Left lobe of liver (tissue), 2 donors: Measurements from ENCODE around the gene OCA2. TPM values are rescaled to one million over a fixed set of nuclear protein-coding genes. Genes with fewer than 3 reads are reported as not detected.
A peak's percentile ranks its signal among the peaks of the same experiment; 100 is the strongest.
"Not testable (repeated sequence)": the region's sequence is repeated elsewhere in the genome, so short reads cannot be mapped to it uniquely, and the experiment has no call there.

Experiments
- ATAC-seq: fragments of 200-7000 bp; cut with Tn5 transposase; one replicate; pipeline ENCODE4 v1.9.1; 2020; ENCODE audit warnings: mild to moderate bottlenecking, moderate library complexity
- DNase-seq: peaks from one replicate; pipeline ENCODE4 v3.0.0-alpha.2; 2020; ENCODE audit warnings: low spot score
- total RNA-seq: library from RNA; stranded (reverse); gene quantifications from one replicate; pipeline ENCODE4 v1.2.1, GENCODE V29; 2021
- donor health status: DM: no; HTN: no; CAD: no; lungs with moderate emphysema.
- donor health status: DM: no; HTN: yes; CAD: no.

OCA2 gene
- total RNA-seq, 1 donor from 2014 or later, result 0.10 TPM

DNA sequence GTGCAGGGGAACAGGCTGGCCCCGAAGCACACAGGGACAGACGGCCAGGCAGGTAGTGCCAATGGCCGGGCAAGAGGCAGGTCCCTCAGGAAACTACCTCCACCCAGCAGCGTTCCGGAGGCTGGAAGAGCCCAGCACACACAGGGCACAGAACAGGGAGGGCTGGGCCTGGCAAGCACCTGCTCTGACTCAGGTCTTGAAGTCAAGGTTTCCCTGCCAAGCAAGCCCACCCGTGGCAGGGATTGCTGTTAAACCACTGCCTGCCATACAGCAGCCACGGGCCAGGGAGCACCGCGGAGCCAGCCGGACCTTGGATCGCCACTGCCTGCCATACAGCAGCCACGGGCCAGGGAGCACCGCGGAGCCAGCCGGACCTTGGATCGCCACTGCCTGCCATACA, 22.5 kb upstream of the OCA2 start:
- DNase-seq, ATAC-seq: not testable (repeated sequence)

- DNase-seq (no peak), ATAC-seq (no peak)
Measured at GRCh38 chr15:28120359-28120640, 21.2 kb upstream of the OCA2 start.

- DNase-seq (no peak), ATAC-seq (no peak)
Measured at GRCh38 chr15:28118531-28118930, 19.4 kb upstream of the OCA2 start.

DNA sequence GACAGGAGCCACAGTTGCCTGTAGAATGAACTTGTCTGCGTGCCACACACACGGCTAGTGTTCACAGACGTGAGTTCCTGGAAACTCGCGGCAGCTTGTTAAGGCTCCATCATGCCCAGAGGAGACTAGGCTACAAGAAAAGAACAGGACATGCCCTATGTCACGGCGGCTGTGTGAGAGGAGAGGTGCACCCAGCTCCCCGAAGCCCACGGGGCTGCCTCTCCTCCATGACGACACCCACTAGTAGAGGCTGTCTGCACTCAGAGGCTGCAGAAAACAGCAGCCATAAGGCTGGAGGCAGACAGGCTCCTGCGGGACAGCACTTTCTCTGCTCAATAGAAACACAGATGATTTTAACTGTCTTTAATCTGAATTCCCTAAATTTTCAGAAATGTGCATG, 19.0 kb upstream of the OCA2 start:
- ATAC-seq (no peak), DNase-seq (no peak)

GRCh38 chr15:28117432-28117990, 18.4 kb upstream of the OCA2 start:
- ATAC-seq (no peak), DNase-seq (no peak)

DNA sequence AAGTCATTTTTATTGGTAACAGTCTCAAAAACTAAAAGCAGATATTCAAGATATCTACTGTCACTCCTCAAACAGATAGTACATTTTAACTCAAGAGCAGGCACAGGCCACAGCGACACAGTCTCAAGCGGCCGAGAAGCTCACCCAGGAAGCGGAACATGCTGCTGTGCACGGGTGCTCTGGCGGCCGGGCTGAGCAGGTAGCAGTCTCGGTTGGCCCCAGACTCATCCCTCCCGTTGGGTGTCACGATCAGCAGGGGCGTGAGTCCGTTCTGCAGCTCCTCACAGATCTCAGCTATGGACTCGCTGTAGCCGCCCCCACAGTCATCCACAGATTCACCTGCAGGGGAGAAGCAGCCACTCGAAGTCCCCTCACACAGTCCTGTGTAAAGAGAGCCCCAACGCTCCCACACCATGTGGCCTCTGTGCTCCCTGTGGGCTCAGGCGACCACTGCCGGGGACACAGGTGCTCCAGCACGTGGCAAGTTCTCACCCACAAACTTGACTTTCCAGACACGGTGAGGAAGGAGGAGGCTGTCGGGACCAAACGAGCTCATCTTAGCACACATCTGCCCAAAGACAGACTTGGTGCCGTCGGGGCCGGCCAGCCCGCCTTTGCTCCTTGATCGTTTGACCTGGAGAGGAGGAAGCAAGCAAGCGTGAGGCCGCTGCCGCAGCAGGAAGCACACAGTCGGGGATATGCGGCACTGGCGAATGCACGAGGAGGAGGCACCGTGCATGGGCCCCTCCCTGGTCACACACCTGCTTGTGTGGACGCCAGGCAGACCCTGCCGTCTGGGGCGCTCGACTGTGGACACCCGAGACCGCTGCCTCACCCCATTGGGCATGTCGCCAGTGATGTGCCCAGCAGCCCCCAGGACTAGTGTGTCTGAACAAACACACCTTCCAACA, 17.7 kb upstream of the OCA2 start:
- ATAC-seq (no peak), DNase-seq (no peak)

GRCh38 chr15:28115871-28116270, 16.8 kb upstream of the OCA2 start:
- peak; percentile 15 for DNase-seq

DNA sequence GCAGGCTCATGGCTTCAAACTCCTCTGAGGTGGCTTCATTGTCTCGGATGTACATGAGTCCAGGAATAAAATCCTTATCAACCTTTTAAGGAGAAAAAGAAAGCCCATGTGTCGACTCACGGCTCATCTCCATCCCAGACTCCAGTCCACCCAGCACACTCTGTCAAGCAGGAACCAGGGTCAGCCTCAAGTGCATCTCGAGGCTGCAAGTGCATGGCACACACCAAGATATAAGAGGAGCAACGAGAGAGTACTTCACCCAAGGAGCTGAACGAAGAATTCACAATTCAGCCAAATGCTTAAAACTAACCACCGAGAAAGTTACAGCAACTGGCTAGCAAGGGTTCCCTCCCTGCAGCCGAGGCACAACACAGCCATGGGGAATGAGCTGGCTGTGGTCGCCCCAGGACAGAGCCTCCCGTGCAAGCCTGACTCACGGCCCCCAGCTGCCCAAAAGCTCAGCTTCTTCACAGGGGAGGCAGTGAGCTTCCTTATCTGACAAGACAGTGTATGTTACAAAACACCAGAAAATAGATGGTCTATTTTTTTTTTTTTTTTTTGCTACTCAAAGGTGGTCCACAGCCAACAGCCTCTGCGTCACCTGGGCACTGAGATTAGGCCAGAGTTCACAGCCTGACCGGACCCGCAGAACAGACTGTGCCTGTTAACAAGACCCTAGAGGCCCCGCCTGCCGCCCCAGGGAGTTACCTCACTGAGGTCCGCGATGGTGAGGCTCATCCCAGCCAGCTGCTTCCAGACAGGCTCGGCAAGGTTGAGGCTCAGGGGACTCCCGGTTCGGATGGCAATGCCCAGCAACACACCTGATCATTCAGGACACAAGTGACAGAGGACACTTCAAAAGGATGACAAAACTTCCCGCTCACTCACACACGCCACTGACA, 15.9 kb upstream of the OCA2 start:
- no peak for ATAC-seq
- peak; percentile 39 for DNase-seq

More at GRCh38 chr15:28115871-28116270, 16.8 kb upstream of the OCA2 start:
- ATAC-seq, result no peak

GRCh38 chr15:28114114-28114455, 15.0 kb upstream of the OCA2 start:
- ATAC-seq (no peak), DNase-seq (no peak)

- no peak for ATAC-seq
Measured at GRCh38 chr15:28113394-28114113, 14.4 kb upstream of the OCA2 start.

GRCh38 chr15:28112962-28113361, 13.8 kb upstream of the OCA2 start:
- ATAC-seq (no peak), DNase-seq (no peak)

More at GRCh38 chr15:28113394-28114113, 14.4 kb upstream of the OCA2 start:
- DNase-seq, result no peak

GRCh38 chr15:28112101-28112760, 13.1 kb upstream of the OCA2 start:
- ATAC-seq (no peak), DNase-seq (no peak)

- no peak for ATAC-seq
- peak; percentile 18 for DNase-seq
Measured at GRCh38 chr15:28111543-28111942, 12.4 kb upstream of the OCA2 start.

DNA sequence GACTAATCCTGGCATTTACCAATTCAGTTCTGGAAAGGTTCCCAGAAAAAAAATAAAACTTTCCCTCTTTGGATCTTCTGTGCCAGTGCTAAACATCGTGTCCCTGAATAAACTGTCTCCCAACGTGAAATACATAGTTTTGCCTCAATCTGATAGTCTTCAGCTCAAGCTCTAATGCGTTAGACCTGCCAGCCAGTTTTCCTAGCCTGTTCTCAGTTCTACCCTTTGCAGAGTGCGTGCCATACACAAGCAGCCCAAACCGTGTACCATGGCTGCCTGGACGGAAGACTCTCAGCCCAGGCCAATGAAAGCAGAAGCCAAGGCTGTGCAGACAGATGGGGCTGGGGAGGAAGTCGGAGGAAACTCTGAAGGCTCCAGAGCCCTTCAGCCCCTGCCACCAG, 11.4 kb upstream of the OCA2 start:
- DNase-seq, result peak; percentile 31
- no peak for ATAC-seq

GRCh38 chr15:28109626-28110455, 10.7 kb upstream of the OCA2 start:
- DNase-seq (peak; percentile 16), ATAC-seq (no peak)

DNA sequence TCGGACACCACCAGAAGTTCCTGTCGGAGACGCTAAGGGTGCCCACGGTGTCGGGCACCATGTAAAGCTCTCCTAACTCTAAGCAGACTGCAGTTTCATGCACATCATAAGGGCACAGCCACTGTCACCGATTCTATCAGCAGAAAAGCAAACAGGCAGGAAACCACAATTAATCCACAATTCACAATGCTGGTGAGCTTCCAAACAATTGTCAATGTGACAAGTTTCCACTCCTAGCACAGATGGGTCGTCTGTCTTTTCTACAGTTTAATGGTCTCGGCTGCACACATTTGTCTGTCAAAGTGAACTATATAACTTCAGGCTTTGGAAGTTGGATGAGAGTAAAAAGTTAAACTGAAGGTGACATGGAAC, 8.8 kb upstream of the OCA2 start:
- DNase-seq, result no peak
- ATAC-seq, result no peak

DNA sequence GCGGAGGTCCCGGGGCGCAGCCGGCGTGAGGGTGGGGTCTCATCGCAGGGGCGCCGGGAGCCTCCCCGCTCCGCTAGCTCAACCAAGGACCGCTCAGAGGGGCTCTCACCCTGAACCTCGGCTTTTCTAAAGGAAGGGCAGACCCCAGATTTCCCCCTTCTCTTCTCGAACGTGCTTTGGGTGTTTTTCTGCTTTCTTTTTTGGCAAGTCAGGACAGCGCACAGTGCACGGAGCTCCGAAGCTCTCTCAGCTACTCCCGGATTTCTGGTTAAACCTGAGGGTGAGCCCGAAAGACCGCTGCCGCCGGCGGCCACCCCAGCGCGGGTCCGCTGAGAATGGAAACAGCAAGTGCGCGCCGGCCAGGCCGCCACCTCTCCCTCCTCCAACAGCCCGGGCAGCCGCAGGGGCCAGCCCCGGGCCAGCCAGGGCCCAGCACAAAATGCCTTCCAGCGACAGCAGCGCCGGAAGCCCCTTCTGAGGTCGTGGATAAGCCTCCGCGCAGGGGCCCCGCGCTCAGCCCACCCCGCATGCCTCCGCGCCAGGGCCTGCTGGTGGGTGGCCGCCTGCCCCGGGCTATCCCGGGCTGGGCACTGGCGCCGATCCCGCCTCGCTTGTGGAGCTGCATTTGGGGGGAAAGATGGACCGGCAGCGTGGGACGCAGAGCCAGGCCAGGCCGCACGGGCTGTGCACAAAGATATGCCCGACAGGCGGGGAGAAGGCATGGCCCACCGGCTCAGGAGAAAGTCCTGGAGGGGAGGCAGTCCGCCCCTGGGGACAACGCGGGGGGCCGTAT, 8.2 kb upstream of the OCA2 start:
- DNase-seq, result no peak
- peak; percentile 55 for ATAC-seq

DNA sequence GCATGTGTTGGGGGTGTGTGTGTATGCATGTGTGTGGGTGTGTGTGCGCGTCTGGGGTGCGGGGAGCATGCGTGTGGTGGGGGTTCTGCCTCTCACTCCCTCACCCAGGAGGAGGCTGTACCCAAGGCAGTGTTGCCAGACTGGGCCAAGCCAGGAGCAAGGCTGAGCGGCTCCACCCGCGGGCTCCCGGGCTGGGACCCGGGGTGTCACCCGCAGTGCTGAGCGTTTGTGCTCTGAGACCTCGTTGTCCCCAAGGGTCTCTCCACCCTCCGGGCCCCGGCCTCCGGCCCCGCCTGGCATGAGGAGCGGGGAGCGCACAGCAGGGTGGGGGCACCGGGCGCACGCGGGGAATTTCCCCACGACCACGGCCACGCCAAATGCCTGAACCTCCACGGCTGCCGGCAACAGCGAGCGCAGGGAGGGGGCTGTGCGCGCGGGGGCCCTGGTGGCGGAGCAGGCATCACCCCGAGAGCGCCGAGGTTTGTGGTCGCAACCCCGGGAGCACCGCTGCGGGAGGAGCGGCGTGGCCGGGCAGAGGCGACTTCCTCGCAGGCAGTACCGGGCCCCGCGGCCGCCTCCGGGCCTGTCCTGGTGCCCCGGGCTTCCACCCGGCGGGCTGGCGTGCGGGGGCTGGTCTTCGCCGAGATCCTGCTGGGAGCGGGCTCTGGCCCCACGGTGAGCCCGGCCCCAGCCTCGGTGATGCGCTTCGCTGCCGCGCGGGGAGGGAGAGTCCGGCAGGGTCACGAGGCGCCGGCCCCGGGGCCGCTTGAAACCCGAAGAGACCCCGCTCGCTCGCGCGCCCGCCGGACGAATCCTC, 7.4 kb upstream of the OCA2 start:
- ATAC-seq (peak; percentile 54), DNase-seq (no peak)
